Measurements from ENCODE around the gene MUC5B. TPM values are rescaled to one million over a fixed set of nuclear protein-coding genes. Genes with fewer than 3 reads are reported as not detected.
"Not testable (repeated sequence)": the region's sequence is repeated elsewhere in the genome, so short reads cannot be mapped to it uniquely, and the experiment has no call there.

The MUC5B gene
- total RNA-seq, 3 donors from 2014 or later: 2.0 to 6.9 TPM; not detected in 1

DNA sequence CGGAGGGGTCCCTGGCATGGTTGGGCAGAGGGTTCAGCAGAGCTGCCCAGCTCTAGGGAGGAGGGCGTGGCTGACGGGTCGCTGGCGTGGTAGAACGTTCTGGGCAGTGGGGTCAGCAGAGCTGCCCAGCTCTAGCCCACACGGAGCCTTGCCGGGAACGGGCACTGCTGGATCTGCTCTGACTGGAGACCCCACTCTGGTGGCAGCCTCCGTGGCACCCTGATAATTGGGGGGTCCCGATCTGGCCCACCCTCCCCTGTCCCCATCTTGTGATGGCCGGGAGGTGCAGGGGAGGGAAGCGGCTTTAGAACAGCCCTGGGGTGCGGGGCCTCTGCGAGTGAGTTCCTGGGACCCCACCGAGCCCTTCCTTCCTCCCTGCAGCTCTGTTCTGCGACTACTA, 43.2 kb upstream of the MUC5B start:
- no peaks in the 10 kb centered on the region for H3K36me3 ChIP-seq
- H3K27ac ChIP-seq: no peak overlapping the region
- DNase-seq (ENCODE audit: low spot score in 2 of 2): no peak
- H3K4me1 ChIP-seq: no peaks in the 10 kb centered on the region
- intact Hi-C loops (cut with DNase I; ENCODE audit: low total_unique reads): no loop called here
- peaks cover 0 to 44% of the 10 kb centered on the region in 2 donors for H3K27me3 ChIP-seq
- no peaks in the 10 kb centered on the region for H3K9me3 ChIP-seq
- no peak overlapping the region for H3K4me3 ChIP-seq
- TF ChIP-seq POLR2AphosphoS5 (IDR thresholded peaks at IDR 0.05): no peak

DNA sequence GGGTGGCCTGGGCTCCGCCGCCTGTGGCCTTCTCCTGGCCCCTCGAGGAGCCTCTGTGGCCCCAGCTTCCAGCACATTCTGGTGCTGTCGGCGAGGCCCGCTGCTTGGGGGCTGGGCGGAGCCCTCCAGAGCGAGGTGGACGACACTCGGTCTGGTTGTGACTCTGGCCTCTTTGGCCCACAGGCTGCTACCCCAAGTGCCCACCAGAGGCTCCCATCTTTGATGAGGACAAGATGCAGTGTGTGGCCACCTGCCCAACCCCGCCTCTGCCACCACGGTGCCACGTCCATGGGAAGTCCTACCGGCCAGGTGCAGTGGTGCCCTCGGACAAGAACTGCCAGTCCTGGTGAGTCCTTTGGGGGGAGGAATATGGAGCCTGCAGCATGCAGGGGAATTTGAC, 42.7 kb upstream of the MUC5B start:
- no peak overlapping the region for H3K4me3 ChIP-seq
- no peaks in the 10 kb centered on the region for H3K36me3 ChIP-seq
- peaks cover 0 to 44% of the 10 kb centered on the region in 2 donors for H3K27me3 ChIP-seq
- H3K4me1 ChIP-seq: no peaks in the 10 kb centered on the region
- no peak overlapping the region for H3K27ac ChIP-seq
- TF ChIP-seq POLR2A (IDR thresholded peaks at IDR 0.05) (no peak), POLR2AphosphoS5 (IDR thresholded peaks at IDR 0.05) (no peak), CTCF (IDR thresholded peaks at IDR 0.05) (no peak)
- no peaks in the 10 kb centered on the region for H3K9me3 ChIP-seq
- DNase-seq (ENCODE audit: low spot score in 2 of 2): no peak
- intact Hi-C loops (cut with DNase I; ENCODE audit: low total_unique reads): no loop called here

DNA sequence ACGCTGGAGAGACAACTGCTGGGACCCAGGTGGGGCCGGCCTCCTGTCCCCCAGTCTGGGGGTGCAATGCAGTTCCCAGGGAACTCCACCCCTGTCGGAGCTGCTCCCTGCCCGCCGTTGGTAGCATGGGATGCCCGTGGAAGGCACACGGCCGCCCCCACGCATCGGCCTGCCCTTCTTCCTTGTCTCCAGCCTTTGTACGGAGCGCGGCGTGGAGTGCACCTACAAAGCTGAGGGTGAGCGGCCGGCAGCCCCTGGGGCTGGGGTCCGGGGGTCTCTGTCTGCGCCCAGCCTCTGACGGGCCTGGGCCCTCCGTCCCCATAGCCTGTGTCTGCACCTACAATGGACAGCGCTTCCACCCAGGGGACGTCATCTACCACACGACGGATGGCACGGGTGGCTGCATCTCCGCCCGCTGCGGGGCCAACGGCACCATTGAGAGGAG, 41.9 kb upstream of the MUC5B start:
- H3K36me3 ChIP-seq: no peaks in the 10 kb centered on the region
- no peaks in the 10 kb centered on the region for H3K9me3 ChIP-seq
- no peak overlapping the region for H3K4me3 ChIP-seq
- DNase-seq (ENCODE audit: low spot score in 2 of 2): no peak
- intact Hi-C loops (cut with DNase I; ENCODE audit: low total_unique reads): no loop called here
- H3K4me1 ChIP-seq: no peaks in the 10 kb centered on the region
- peaks cover 0 to 44% of the 10 kb centered on the region in 2 donors for H3K27me3 ChIP-seq
- no peak overlapping the region for H3K27ac ChIP-seq
- TF ChIP-seq POLR2AphosphoS5 (IDR thresholded peaks at IDR 0.05) (no peak), POLR2A (IDR thresholded peaks at IDR 0.05) (no peak), CTCF (IDR thresholded peaks at IDR 0.05) (no peak)

DNA sequence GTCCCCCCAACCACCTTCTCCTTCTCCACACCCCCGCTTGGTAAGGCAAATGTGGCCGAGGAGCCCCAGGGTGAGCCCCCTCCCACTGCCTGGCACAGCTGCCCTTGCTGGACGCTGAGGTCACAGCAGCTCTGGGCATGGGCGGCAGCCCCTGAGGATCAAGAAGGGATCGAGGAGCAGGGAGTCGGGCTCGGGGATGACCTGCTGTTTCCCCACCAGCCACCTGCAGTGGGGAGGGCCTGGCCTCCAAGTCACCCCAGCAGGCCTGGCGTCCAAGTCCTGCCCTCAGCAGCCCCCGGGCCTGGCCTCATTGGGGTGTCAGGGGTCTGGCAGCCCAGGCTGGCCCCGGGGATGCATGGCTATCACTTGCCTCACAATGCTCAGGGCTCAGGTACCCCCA, 41.4 kb upstream of the MUC5B start:
- H3K9me3 ChIP-seq: no peaks in the 10 kb centered on the region
- no peak overlapping the region for H3K27ac ChIP-seq

GRCh38 chr11:1181853-1182535, 40.9 kb upstream of the MUC5B start:
- intact Hi-C loops (cut with DNase I; ENCODE audit: low total_unique reads): no loop called here
- H3K36me3 ChIP-seq: no peaks in the 10 kb centered on the region
- no peak overlapping the region for H3K27ac ChIP-seq
- H3K4me1 ChIP-seq: no peaks in the 10 kb centered on the region
- H3K9me3 ChIP-seq: no peaks in the 10 kb centered on the region
- no peak overlapping the region for H3K4me3 ChIP-seq
- peaks cover 0 to 44% of the 10 kb centered on the region in 2 donors for H3K27me3 ChIP-seq
- DNase-seq (ENCODE audit: low spot score in 2 of 2): no peak
- TF ChIP-seq CTCF (IDR thresholded peaks at IDR 0.05) (no peak), POLR2A (IDR thresholded peaks at IDR 0.05) (no peak), POLR2AphosphoS5 (IDR thresholded peaks at IDR 0.05) (no peak)

More for the DNA sequence above, 41.4 kb upstream of the MUC5B start:
- intact Hi-C loops (cut with DNase I; ENCODE audit: low total_unique reads): no loop called here
- peaks cover 0 to 44% of the 10 kb centered on the region in 2 donors for H3K27me3 ChIP-seq
- H3K4me1 ChIP-seq: no peaks in the 10 kb centered on the region
- DNase-seq (ENCODE audit: low spot score in 2 of 2): no peak
- no peaks in the 10 kb centered on the region for H3K36me3 ChIP-seq
- TF ChIP-seq CTCF (IDR thresholded peaks at IDR 0.05) (no peak), POLR2A (IDR thresholded peaks at IDR 0.05) (no peak), POLR2AphosphoS5 (IDR thresholded peaks at IDR 0.05) (no peak)
- H3K4me3 ChIP-seq: no peak overlapping the region

- H3K4me1 ChIP-seq; H3K27ac ChIP-seq; H3K36me3 ChIP-seq; H3K9me3 ChIP-seq; intact Hi-C loops (cut with DNase I; ENCODE audit: low total_unique reads); H3K4me3 ChIP-seq; DNase-seq (ENCODE audit: low spot score in 2 of 2): not testable (repeated sequence)
- H3K27me3 ChIP-seq: peaks cover 0 to 35% of the 10 kb centered on the region in 2 donors
Measured at GRCh38 chr11:1184139-1184538, 38.7 kb upstream of the MUC5B start.

DNA sequence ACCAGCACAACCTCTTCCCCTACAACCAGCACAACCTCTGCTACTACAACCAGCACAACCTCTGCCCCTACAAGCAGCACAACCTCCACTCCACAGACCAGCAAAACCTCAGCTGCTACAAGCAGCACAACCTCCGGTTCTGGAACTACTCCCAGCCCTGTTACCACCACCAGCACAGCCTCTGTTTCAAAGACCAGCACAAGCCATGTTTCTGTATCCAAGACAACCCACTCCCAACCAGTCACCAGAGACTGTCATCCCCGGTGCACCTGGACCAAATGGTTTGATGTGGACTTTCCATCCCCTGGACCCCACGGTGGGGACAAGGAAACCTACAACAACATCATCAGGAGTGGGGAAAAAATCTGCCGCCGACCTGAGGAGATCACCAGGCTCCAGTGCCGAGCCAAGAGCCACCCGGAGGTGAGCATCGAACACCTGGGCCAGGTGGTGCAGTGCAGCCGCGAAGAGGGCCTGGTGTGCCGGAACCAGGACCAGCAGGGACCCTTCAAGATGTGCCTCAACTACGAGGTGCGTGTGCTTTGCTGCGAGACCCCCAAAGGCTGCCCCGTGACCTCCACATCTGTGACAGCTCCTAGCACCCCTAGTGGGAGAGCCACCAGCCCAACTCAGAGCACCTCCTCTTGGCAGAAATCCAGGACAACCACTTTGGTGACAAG, 34.3 kb upstream of the MUC5B start:
- H3K36me3 ChIP-seq; H3K9me3 ChIP-seq; H3K4me1 ChIP-seq; intact Hi-C loops (cut with DNase I; ENCODE audit: low total_unique reads); DNase-seq (ENCODE audit: low spot score in 2 of 2); H3K27ac ChIP-seq; H3K4me3 ChIP-seq: not testable (repeated sequence)
- H3K27me3 ChIP-seq: peaks cover 0 to 16% of the 10 kb centered on the region in 2 donors

GRCh38 chr11:1189816-1190215, 33.0 kb upstream of the MUC5B start:
- intact Hi-C loops (cut with DNase I; ENCODE audit: low total_unique reads); H3K27ac ChIP-seq; H3K9me3 ChIP-seq: not testable (repeated sequence)

More at GRCh38 chr11:1189816-1190215, 33.0 kb upstream of the MUC5B start:
- H3K27me3 ChIP-seq: peaks cover 0 to 20% of the 10 kb centered on the region in 2 donors
- not testable (repeated sequence) for DNase-seq (ENCODE audit: low spot score in 2 of 2); H3K36me3 ChIP-seq; H3K4me3 ChIP-seq; H3K4me1 ChIP-seq
